Measurements from ENCODE around the gene SYVN1.
A peak's percentile ranks its signal among the peaks of the same experiment; 100 is the strongest.

SYVN1 gene

DNA sequence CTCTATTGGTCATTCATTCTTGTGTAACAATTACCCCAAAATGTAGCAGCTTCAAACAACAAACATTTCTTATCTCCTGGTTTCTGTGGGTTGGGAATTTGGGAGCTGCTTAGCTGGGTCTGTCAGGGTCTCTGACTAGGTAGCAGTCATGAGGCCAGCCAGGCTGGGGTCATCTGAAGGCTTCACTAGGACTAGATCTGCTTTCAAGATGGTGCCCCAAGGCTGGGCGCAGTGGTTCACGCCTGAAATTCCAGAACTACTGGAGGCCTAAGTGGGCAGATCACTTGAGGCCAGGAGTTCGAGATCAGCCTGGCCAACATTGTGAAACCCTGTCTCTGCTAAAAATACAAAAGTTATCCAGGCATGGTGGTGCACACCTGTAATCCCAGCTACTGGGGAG, 22.6 kb upstream of the SYVN1 start:
- Histone ChIP-seq H4K20me1 (ENCODE audit: insufficient read depth, low read length) (no peaks in the 10 kb centered on the region), H3K4me1 (ENCODE audit: low read length) (peaks cover 17% of the 10 kb centered on the region), H3K79me2 (ENCODE audit: low read length) (no peaks in the 10 kb centered on the region), H3K27me3 (ENCODE audit: low read depth, low read length) (no peaks in the 10 kb centered on the region), H3K9me3 (ENCODE audit: insufficient read depth, low read length) (no peaks in the 10 kb centered on the region), H3K4me3 (ENCODE audit: low read length) (no peak overlapping the region), H2AFZ (ENCODE audit: low read depth, low read length) (no peak overlapping the region), H3K27ac (ENCODE audit: low read length) (no peak overlapping the region), H3K36me3 (replicated peaks; ENCODE audit: low read depth, low read length) (no peaks in the 10 kb centered on the region), H3K9ac (ENCODE audit: low read length) (no peak overlapping the region), H3K4me2 (ENCODE audit: low read length) (no peak overlapping the region)
- TF ChIP-seq, protein P1, sequence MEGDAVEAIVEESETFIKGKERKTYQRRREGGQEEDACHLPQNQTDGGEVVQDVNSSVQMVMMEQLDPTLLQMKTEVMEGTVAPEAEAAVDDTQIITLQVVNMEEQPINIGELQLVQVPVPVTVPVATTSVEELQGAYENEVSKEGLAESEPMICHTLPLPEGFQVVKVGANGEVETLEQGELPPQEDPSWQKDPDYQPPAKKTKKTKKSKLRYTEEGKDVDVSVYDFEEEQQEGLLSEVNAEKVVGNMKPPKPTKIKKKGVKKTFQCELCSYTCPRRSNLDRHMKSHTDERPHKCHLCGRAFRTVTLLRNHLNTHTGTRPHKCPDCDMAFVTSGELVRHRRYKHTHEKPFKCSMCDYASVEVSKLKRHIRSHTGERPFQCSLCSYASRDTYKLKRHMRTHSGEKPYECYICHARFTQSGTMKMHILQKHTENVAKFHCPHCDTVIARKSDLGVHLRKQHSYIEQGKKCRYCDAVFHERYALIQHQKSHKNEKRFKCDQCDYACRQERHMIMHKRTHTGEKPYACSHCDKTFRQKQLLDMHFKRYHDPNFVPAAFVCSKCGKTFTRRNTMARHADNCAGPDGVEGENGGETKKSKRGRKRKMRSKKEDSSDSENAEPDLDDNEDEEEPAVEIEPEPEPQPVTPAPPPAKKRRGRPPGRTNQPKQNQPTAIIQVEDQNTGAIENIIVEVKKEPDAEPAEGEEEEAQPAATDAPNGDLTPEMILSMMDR (IDR thresholded peaks at IDR 0.05; ENCODE audit: low read depth, low read length): no peak
- TF ChIP-seq EZH2phosphoT487 (IDR thresholded peaks at IDR 0.05; ENCODE audit: low read depth): no peak

DNA sequence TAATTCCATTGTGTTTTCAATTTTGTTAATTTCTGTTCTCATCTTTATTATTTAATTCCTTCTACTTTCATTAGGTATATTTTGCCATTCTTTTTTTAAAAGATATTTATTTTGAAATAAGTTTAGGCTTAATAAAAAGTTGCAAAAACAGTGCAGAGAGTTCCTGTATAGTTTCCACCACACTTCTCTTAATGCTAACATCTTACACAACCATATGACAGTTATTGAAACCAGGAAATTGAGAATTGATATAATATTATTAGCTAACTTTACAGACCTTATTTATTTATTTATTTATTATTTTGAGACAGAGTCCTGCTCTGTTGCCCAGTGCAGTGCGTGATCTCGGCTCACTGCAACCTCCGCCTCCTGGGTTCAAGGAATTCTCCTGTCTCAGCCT, 21.9 kb upstream of the SYVN1 start:
- Histone ChIP-seq H4K20me1 (ENCODE audit: insufficient read depth, low read length) (no peaks in the 10 kb centered on the region), H3K4me1 (ENCODE audit: low read length) (peaks cover 22% of the 10 kb centered on the region), H3K4me2 (ENCODE audit: low read length) (no peak overlapping the region), H3K9me3 (ENCODE audit: insufficient read depth, low read length) (no peaks in the 10 kb centered on the region), H3K4me3 (ENCODE audit: low read length) (no peak overlapping the region), H3K27me3 (ENCODE audit: low read depth, low read length) (no peaks in the 10 kb centered on the region), H3K79me2 (ENCODE audit: low read length) (no peaks in the 10 kb centered on the region), H3K9ac (ENCODE audit: low read length) (no peak overlapping the region), H3K27ac (ENCODE audit: low read length) (no peak overlapping the region), H3K36me3 (replicated peaks; ENCODE audit: low read depth, low read length) (no peaks in the 10 kb centered on the region), H2AFZ (ENCODE audit: low read depth, low read length) (no peak overlapping the region)
- TF ChIP-seq EZH2phosphoT487 (IDR thresholded peaks at IDR 0.05; ENCODE audit: low read depth): no peak
- TF ChIP-seq, protein P1 (IDR thresholded peaks at IDR 0.05; ENCODE audit: low read depth, low read length): no peak

DNA sequence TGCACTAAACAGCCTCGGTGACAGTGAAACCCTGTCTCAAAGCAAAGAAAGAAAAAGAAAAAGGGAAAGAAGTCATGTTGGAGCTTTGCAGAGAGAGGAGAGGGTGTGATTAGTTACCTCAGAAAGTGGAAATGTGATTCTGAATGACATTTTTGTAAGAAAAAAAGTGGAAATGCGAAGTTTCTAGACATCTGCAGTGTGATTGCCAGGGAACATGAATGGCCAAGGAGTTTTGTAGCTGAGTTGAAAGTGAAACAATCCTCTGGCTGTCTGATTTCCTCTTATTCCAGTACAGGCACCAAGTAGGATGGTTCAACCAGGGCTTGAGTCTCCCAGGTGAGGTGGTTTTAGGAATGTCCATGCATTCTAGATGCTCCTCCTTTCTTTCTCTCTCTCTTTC, 17.8 kb upstream of the SYVN1 start:
- H3K4me3 ChIP-seq (ENCODE audit: low read length): no peak overlapping the region
- H3K79me2 ChIP-seq (ENCODE audit: low read length): no peaks in the 10 kb centered on the region
- no peaks in the 10 kb centered on the region for H3K27me3 ChIP-seq (ENCODE audit: low read depth, low read length)
- 0 out of 2 replicates have a peak overlapping the region, but pooled peaks have one; percentile 2 for H2AFZ ChIP-seq (ENCODE audit: low read depth, low read length)
- no peak overlapping the region for H3K27ac ChIP-seq (ENCODE audit: low read length)
- no peaks in the 10 kb centered on the region for H3K9me3 ChIP-seq (ENCODE audit: insufficient read depth, low read length)
- no peaks in the 10 kb centered on the region for H3K36me3 ChIP-seq (replicated peaks; ENCODE audit: low read depth, low read length)
- H4K20me1 ChIP-seq (ENCODE audit: insufficient read depth, low read length): no peaks in the 10 kb centered on the region
- no peak overlapping the region for H3K9ac ChIP-seq (ENCODE audit: low read length)
- TF ChIP-seq EZH2phosphoT487 (IDR thresholded peaks at IDR 0.05; ENCODE audit: low read depth): no peak
- TF ChIP-seq, protein P1 (IDR thresholded peaks at IDR 0.05; ENCODE audit: low read depth, low read length): no peak
- H3K4me1 ChIP-seq (ENCODE audit: low read length): peaks cover 21% of the 10 kb centered on the region
- peak overlapping the region; percentile 31 for H3K4me2 ChIP-seq (ENCODE audit: low read length)

DNA sequence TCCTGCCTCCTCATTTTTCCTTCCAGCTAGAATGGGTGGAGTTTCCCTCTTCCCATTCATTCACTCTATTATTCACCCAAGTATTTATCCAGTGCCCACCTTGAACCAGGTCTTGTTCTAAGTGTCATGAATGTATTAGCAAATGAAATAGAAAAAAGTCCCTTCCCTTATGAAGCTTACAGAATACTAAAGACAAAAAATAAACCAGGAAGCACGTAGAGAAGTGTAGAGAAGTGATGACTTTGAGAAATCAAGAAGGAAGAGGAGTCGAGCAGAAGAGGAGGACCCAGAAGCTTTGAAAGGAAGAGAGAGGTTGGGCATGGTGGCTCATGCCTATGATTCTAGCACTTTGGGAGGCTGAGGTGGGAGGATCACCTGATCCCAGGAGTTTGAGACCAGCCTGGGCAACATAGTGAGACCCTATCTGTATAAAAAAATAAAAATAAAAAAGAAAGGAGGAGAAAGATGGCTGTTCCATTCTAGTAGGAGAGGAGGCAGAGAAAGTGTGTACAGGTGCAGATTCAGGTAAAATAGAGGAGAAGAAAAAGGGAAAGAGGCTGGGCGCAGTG, 17.1 kb upstream of the SYVN1 start:
- Histone ChIP-seq H3K4me3 (ENCODE audit: low read length) (no peak overlapping the region), H3K9ac (ENCODE audit: low read length) (no peak overlapping the region), H2AFZ (ENCODE audit: low read depth, low read length) (no peak overlapping the region), H3K27me3 (ENCODE audit: low read depth, low read length) (no peaks in the 10 kb centered on the region), H3K79me2 (ENCODE audit: low read length) (no peaks in the 10 kb centered on the region), H3K4me2 (ENCODE audit: low read length) (no peak overlapping the region), H4K20me1 (ENCODE audit: insufficient read depth, low read length) (no peaks in the 10 kb centered on the region), H3K9me3 (ENCODE audit: insufficient read depth, low read length) (no peaks in the 10 kb centered on the region), H3K36me3 (replicated peaks; ENCODE audit: low read depth, low read length) (no peaks in the 10 kb centered on the region), H3K4me1 (ENCODE audit: low read length) (peaks cover 25% of the 10 kb centered on the region), H3K27ac (ENCODE audit: low read length) (no peak overlapping the region)
- TF ChIP-seq EZH2phosphoT487 (IDR thresholded peaks at IDR 0.05; ENCODE audit: low read depth): no peak
- TF ChIP-seq, protein P1 (IDR thresholded peaks at IDR 0.05; ENCODE audit: low read depth, low read length): no peak

All from OCI-LY3 (cell line).